NCI-H774 (cell line): ENCODE measurements around the gene NRARP.

Experiments used
- DNase-seq: peaks from one replicate; lab custom pipeline; 2025; lab: John Stamatoyannopoulos, UW

NRARP gene

DNA sequence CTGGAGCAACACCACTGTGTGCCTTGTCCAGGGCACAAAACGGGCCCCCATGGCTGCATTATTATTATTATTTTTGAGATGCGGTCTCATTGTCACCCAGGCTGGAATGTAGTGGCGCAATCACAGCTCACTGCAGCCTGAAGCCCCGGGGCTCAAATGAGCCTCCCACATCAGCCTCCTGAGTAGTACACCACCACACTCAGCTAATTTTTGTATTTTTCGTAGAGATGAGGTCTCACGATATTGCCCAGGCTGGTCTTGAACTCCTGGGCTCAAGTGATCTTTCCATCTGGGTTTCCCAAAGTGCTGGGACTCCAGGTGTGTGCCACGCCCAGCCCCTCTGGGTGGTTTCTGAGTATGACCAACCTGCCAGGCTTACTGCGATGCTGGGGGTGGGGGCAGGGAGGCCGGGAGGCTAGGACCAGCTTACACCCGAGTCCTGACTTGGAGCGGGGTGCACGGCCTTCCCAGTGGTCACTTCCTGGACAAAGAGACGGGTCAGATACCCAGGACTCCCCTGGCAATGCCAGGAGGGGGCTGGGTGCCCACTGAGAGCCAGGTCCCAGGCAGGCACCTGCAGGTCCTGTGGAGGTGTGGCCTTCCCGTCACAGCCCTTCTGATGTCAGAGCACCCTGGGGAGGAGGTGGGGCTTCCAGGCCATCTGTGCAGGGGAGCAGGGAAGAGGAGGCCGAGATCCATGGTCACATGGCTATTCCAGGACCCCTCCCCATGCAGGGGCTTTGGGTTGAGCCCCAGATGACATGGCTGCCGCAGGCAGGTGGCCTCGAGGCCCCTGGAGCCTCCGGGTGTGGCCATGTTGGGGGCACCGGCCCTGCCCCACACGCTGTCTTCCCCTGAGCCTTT is 8.3 kb upstream of the NRARP start:
- DNase-seq = peak; percentile 71

DNA sequence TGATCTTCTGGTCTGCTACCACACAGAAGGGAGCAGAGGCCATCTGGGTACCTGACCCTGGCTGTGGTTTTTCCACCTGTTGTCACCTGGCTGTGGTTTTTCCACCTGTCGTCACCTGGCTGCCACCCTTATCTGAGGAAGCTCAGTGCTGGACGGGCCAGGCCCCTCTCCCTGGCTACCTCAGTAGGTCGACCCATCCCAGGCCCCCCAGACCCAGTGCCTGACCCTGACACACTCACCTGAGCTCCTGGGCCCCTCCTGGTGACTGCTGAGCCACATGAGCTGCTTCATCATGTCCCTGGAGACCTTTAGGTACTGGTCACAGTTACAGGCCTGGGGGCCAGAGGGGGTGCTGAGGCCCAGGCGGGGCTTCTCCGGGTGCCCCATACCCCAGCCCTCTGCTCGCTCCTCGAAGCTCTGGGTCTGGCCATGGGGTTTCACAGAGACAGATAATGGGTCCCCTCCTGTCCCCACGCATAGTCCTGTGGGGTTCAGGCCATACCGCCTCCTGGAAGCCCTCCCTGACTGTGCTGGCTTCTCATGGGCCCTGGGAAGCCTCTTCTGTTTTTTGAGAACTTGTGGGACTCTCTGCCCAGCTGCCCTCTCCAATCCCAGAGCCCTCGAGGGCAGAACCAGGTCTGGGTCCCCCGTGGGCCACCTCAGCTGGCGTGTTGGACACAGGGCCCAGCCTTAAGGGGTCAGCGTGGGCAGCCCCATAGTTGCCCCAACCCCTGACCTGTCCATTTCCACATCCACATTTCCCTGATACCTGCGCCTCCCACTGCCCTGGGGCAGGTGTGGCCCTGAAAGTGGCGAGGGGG is 7.5 kb upstream of the NRARP start:
- no peak for DNase-seq

DNA sequence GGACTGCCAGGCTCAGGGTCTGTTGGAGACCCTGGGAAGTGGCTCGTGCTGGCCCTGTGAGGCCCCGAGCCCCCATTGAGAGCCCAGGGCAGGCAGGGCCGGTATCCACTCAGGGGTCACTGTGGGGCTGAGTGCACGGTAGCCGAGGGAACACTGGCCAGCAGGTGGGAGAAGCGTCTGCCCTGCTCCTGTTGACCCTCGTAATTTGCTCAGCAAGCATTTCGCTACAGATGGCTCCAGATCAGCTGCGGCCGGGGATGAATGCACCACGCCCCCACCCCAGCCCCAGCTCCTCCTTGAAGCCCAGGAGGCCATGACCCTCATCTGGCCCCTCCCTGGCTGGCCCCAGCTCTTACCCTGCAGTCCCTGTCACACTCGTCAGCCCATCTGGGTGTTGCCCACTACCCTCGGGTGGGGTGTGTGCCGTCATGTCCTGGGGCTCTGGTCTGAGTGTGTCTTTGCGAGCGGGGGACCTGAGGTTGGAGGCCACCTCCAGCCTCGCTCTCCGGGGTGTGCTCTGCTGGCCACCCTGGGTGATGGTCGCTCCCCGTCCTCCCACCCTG is 6.1 kb upstream of the NRARP start:
- no peak for DNase-seq

DNA sequence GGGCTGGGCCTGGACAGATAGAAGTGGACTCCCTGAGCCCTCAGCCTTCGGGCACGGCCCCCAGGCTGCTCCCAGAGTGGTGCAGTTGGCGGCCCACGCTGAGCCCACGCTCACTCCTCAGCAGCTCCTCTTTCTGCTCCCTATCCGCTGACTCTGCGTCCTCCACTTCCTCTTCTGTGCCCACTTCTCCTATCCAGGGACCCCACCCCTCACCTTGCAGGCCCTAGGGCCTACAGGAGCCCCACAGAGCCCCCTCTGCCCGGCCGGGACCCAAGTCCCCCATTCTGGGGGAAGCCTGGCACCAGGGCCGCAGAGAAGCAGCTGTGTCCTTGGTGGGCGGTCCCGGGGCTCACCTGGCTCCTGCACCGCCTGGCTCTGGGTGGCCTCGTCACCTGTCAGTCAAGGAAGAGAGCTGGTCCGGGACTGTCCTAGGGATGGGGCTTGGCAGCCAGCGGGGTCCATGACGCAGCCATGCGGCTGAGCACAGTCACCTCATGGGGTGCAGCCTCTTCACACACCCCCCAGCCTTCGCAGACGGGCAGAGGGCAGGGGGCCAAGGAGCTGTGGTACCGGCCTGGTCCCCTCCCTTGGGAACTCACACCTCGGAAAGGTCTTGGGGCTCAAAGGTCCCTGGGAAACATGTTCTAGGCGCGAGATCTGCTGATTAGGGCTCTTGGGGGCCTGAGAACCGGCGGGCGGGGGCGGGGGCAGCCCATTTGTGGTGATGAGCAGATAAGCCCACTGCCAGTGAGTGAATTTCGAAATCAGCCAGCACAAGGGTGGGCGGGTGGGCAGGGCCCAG is 5.4 kb upstream of the NRARP start:
- DNase-seq = no peak

DNA sequence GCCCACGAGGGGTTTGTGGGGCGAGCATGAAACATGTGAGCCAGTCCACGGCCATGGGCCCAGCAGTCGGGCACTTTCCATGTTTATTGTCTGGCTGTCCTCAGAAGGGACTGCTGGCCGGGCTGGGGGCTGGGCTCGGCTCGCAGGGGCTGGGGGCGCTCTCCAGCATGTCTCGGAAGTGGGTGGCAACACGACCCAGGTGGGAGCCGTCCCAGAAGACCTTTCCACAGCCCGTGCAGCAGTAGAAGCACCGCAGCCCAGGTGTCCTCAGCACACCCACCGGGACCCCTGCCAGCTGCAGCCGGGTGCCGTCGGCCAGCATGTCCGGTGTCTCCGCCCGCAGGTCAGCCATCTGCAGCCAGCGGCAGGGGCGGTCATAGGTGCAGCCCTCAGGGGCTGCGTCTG is 4.8 kb upstream of the NRARP start:
- no peak for DNase-seq

DNA sequence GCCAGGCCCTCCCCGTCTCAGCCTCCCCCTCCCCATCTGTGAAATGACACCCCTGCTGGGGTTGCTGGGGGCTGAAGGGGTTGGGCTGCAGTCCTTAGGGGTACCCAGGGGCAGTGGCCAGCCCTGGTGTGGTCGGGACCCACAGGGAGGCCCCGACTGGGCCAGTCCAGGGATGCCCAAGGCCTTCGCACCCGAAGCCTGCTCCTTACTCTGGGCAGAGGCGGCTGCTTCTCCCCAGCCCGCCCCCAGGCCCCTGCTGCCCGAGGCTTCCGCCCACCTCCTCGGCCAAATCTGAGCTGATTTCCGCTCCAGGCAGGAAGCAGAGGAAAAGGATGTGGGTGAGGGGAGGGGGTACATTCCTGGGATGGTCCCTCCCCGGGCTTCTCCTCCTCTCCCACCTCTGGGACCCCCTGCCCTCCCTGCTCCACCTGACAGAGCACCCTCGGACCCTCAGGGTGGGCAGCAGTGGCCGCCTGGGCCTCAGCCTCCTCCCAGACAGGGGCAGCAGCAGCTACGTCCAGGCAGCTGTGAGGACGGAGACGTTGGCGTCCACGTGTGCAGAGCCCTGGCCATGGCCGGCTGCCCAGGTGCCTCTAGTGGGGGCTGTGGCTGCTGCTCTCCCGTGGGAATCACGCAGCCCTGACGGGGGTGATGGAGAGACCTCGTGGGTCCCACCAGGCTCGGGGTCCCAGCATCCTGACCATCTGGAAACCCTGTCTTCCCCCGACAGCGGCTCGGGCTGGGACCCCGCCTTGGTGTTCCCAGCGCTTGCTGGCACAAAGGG is 4.2 kb upstream of the NRARP start:
- no peak for DNase-seq

DNA sequence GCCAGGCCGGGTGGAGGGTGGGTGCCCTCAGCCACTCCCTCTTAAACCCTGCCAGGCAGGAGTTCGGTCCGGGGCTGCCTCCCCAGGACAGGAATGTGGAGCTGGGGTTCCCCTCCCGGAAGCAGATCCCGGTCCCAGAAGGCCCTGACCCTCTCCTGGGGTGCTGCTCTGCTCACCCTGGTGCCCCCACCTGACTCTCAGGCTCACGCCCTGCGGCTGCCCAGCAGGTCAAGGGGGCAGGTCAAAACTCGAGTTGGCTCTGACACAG is 3.7 kb upstream of the NRARP start:
- no peak for DNase-seq

DNA sequence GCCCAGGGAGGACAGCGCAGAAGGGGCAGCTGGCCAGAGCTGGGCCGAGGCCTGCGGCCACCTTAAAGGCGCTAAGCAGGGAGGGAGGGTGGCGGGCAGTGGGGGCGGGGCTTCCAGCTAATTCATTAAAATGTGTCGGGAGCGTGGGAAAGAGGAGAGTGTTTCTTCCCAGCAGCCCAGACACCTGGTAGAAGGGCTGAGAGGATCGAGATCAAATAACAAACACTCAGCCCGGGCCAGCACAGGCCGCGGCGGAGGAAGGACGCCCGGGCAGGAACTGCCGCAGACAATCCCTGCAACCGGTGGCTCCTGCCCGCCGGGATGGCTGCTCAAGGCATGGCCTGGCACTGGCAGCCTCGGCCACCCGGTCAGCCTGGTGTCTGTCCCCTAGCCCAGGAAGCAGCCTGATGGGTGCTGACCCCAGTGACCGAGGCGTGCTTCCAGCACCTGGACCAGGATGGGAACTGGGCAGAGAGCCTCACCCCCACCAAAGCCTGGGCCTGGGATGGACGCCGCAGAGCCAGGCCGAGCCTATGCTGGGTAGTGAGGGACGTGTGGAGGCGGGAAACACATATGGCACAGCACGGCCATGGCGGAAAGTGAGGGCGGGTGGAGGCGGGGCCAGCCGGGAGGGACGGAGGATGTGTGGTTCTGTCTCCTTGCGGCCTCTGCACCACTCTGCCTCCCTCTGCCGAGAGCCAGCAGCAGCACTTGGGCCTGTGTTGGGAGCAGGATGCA is 3.2 kb upstream of the NRARP start:
- peak; percentile 70 for DNase-seq

DNA sequence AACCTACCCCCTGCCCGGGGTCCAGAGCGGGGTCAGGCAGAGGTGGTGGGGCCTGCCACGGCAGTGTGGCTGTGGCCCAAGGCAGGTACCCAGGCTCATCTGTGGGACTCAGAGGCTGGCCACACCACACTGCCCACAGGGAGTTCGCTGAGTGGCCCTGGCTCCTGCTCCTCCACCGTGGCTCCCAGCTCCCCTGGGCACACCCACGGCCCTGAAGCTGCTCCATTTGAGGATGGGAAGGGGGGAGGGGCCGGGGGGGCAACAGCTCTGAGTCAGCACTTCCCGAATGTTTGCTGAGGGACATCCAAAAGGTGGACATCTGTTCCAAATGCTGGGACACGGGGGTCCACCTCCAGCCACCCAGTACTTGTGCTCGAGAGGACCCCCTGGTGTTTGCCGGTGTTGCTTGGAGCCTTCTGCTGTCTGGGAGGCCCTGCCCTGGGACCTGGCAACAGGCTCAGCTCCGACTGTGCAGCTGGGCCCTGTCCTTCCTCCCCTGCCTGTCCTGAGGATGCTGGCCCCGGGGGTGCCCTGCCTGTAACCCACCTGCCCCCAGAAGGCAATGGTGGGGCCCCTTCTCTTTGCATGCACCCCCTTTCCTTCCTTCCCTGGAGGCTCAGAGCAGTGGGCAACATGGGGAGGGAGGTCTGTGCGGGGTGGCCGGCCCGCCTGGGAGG is 2.5 kb upstream of the NRARP start:
- no peak for DNase-seq

DNA sequence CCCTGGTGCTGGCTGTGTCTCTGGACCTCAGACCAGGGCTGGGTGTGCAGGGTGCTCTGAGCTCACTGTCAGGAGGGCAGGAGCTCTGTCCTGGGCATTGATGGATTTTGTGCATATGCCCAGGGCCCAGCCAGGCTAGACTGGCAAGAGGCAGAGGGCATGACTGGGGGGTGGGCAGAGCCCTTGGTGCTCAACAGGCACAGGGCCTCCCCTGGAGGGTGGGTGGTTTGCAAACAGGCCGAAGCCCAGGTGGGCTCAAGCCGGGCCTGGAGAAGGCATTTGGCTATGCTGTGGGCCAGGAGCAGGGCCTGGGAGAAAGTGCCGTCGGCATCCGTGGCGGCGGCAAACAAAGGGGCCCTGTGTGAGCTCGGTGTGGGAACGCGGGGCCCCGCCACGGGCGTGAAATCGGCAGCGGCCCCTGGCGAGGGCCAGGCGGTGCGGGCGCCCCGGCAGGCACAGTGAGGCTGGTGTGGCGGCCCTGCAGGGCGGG is 1.9 kb upstream of the NRARP start:
- DNase-seq = no peak

DNA sequence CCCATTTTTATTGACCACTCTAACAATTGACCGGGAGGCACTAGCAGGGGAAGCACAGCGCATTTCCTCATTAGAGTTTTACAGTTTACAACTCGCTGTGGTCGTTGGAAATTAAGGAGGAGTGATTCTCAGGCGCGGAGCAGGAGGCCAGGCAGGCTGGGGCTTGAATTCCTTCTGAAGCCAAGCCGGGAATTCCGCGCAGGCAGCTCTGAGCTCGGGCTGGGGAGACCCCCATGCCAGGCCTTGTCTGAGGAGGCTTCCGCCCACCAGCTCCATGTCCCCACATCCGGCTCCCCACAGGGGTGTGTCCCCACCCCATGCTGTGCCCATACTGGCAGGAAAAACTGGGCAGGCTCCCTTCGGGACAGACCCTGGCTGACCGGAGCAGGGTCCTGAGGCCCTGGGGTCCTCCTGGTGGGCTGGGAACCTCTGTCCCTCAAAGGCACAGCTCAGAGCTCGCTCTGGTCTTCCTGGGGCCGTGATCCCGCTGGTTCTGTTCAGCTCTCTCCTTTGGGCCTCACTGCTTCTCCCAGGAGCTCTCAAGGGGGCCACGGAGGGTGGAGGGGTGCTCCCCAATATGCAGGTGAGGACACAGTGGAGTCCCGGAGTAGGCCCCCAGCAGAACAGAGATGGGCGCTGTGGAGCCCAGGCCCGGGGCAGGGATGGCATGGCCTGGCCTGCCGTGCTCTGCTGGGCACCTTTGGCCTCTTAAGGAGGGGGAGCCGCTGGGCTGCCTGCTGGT is 1.3 kb upstream of the NRARP start:
- no peak for DNase-seq

DNA sequence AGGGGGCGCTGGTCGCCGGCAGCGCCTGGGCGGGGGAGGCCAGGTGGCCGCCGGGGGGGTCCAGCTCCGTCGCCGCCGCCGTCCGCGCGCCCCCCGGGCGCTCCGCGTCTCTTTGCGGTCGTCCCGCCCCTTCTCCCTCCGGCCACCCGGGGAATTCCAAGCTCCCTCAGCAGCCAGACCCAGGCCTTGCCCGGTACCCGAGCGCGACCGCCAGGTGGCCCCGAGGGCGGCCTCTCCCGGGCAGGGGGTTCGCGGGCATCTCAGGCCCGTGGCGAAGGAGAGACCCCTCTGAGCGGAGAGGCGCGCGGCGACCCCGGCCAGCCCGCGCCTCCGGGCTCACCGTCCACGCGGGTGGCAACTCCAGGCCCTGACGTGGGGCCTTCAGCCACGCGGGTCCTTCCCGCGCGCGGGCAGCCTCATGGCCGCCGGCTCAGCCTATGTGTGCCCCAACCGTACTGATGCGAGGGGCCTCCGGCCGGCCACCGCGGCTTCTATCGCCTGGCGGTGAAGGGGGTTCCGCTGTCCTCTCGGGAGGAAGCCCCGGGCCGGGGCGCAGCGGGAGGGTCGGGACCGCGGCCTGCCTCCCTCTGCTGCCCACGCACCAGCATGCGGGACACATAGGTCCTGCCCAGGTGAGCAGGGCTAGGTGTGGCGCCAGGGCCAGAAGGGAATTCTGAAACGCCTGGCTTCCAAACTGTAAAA is 529 bp upstream of the NRARP start:
- peak; percentile 78 for DNase-seq

DNA sequence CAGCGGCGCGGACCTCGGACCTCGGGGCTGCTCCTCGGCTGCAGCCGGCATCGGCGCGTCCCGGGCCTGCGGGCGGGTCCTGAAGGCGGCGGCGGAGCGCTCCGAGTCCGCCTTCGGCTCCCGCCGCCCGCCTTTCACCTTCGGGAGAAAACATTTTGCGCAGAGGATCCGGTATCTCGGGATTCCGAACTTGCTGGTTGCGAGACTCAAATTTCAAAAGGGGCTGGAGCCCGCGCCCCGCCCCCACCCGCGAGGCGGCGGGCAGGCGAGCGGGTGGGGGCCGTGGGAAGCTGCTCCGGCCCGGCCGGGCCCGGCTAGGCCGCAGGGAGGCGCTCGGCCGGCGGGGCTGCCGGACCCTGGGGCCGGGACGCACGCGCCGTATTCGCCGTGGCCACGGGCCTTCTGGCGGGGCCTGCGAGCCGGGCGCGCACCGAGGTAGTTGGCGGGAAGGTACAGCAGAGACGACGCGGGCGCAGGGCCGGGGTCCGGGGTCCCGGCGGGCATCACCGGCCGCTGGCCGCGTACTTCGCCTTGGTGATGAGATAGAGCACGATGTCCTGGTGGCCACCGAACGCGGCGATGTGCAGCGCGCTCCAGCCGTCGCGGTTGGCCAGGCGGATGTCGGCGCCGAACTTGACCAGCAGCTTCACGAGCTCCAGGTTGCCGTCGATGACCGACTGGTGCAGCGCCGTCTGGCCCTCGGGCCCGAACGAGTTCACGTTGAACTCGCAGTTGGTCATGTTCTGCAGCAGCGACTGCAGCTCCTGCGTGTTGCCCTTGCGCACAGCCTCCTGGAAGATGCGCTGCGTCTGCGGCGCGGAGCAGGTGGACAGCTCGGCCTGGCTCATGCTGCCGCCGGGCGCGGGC is 757 bp downstream of the NRARP start:
- DNase-seq = peak; percentile 72

DNA sequence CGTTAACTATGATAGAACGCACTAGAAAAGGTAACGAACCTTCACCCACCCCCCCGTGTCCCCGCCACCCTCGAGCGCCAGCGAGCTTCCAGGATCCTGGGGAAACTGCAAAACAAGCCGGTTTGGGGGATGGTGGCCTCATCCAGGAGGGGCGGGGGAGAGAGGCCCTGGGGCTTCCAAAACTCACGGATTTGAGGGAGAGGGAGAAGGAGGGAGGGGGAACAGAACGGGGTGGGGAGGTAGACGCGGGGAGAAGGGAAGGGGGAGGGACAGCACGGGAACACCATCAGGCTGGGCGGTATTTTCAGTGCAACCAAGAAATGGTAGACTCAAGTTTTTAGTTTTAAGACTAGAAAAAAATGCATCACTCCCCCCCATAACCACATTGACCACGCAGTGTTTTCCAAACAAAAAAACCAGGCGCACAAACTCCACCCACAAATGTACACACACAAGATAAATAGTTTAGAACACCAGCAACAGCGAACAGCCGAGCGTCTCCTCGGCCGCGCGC is 1.4 kb downstream of the NRARP start:
- DNase-seq = peak; percentile 27

DNA sequence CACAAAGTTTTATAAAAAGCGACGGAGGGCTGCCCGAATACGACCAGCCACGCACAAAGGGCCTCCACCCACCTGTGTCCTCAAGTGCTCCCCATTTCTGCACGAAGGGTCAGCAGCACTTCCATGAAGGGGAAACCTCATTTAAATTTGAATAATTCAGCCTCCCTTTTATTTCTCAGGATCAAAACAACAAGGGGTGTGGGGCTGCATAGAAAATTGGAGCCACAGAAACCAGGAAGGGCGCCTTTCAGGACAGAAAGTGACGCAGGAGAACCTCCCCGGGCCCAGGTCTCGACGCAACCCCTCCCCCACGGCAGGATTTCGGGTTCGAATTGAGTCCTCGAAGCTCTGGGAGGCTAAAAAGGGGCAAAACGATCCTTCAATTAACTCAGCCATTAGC is 2.1 kb downstream of the NRARP start:
- no peak for DNase-seq

DNA sequence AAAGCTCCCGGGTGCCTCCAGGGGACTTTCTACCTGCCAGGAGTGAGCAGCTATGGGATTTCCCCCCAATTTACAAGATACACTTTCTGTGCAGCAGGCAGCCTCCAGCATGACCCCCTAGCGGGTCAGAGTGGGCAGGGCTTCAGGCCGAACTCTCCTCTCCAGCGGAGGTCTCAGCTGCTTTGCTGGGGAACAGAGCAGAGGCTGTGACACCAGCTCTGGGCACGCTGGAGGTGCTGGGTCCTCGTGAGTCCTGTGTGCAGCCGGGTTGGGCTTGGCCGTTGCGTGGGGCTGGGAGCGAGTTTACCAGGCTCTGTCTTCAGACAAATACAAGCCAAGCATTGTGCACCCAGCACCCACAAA is 2.9 kb downstream of the NRARP start:
- no peak for DNase-seq

DNA sequence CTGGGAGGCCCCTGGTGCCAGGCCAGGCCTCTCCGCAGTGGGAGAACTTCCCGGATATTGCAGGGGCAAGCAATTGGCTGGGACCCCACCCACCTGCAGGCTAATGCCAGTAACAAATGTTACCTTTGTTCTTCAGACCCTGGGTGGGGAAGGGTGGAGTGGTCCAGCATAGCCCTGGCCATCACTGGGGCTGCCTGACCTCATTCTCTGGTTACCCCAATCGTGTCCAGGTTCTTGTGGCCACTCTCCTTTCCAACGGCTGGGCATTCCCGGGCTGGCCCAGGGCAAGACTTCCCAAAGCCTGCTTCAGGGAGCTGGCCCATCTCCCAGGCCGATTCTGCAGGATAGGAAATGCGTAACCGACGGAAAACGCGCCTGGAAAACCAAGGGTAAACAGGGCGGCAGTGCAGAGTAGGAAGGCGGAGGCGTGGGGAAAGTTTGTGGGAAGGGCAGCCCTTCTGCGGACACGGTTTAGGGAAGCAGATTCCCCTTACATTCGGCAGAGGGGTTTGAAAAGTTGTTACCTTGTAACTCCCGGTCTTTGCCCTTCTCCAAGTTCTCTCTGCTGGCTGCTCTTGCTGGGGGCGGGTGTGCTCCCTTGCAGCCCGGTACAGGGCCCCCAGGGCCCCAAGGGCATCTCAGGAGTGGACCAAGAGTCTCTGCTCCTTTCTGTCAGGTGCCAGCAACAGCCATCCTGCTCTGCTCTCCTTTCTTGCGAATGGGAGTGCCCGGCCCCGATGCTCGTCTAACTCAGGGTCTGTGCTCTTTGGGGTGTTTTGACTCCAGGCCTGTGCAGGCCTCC is 3.5 kb downstream of the NRARP start:
- no peak for DNase-seq
